GM12891 (cell line): ENCODE data around the gene INSYN2A.

Experiments
- PAX5 ChIP-seq: IDR thresholded peaks from 2 replicates; pipeline ENCODE4 v1.6.1; 2011; ENCODE audit warnings: low read length, moderate library complexity, mild to moderate bottlenecking; ENCODE audit not compliant: insufficient read depth, severe bottlenecking
- POLR2A ChIP-seq: IDR thresholded peaks from 2 replicates; pipeline ENCODE4 v1.6.1; 2011; ENCODE audit warnings: low read depth, low read length, control low read depth
- POLR2AphosphoS5 ChIP-seq: IDR thresholded peaks from 2 replicates; pipeline ENCODE4 v1.6.1; 2011; ENCODE audit warnings: low read depth, low read length, control low read depth
- POU2F2 ChIP-seq: IDR thresholded peaks from 2 replicates; pipeline ENCODE4 v1.6.1; 2011; ENCODE audit warnings: low read depth, mild to moderate bottlenecking, control low read depth, low read length, moderate library complexity
- SPI1 ChIP-seq: IDR thresholded peaks from 2 replicates; pipeline ENCODE4 v1.6.1; 2011; ENCODE audit warnings: low read depth, low read length, control low read depth
- TAF1 ChIP-seq: IDR thresholded peaks from 2 replicates; pipeline ENCODE4 v1.6.1; 2011; ENCODE audit warnings: low read depth, low read length, control low read depth

DNA sequence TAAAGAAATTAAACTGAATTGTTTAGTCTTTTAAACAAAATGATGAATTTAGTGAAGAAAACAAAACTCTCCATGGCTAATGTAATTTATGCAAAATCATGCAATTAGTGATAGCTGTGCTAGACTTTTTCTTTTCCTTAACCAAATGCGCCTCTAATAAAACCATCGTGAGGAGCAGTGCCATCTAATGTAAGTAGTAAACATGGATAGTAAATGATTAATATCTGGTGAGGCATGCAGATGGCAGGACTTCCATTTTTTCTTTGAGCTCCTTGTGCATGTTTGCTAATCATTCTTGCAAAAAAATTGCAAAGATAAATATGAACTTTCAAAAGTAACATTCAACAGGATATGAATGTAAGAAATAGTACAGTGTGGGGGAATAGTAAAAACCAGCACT lies 2.3 kb downstream of the INSYN2A start:
- TF ChIP-seq POLR2AphosphoS5 (no peak), POU2F2 (no peak), POLR2A (no peak), TAF1 (no peak), SPI1 (no peak), PAX5 (no peak)
